HepG2 (cell line): ENCODE data around the gene TMCO6. TPM values are rescaled to one million over a fixed set of nuclear protein-coding genes. Genes with fewer than 3 reads are reported as not detected.
A peak's percentile ranks its signal among the peaks of the same experiment; 100 is the strongest.

Experiments
- BRCA1 ChIP-seq: sonication (generic); formaldehyde crosslinking; IDR thresholded peaks from 2 replicates; pipeline ENCODE4 v1.4.0; 2020; ENCODE audit warnings: missing genetic modification reagents
- CREB1 ChIP-seq, 2 experiments: fragments of 450-650 bp in 1 of 2; IDR thresholded peaks; 2 replicates each; pipeline ENCODE4 v1.6.1; 2016 to 2017; ENCODE audit warnings: control low read depth in 1 of 2, mild to moderate bottlenecking in 1 of 2, missing compliant biosample characterization in 1 of 2, missing genetic modification characterization in 1 of 2
- ERF ChIP-seq: IDR thresholded peaks from 2 replicates; pipeline ENCODE4 v1.6.1; 2018; ENCODE audit warnings: missing biosample characterization, missing genetic modification reagents
- FOSL1 ChIP-seq: sonication (generic); formaldehyde crosslinking; IDR thresholded peaks from 2 replicates; pipeline ENCODE4 v1.9.0; 2021; ENCODE audit warnings: missing genetic modification reagents, borderline replicate concordance
- GABPB1 ChIP-seq: IDR thresholded peaks from 2 replicates; pipeline ENCODE4 v1.6.1; 2016; ENCODE audit warnings: mild to moderate bottlenecking, missing genetic modification reagents, moderate library complexity, missing compliant biosample characterization
- GFI1 ChIP-seq: sonication (generic); formaldehyde crosslinking; IDR thresholded peaks from 2 replicates; pipeline ENCODE4 v1.5.0; 2020; ENCODE audit warnings: missing genetic modification reagents, mild to moderate bottlenecking, borderline replicate concordance
- HOXA9 ChIP-seq: sonication (generic); formaldehyde crosslinking; IDR thresholded peaks from 2 replicates; pipeline ENCODE4 v1.8.1; 2022; ENCODE audit warnings: missing genetic modification reagents, mild to moderate bottlenecking, moderate library complexity, borderline replicate concordance
- IRF2 ChIP-seq: IDR thresholded peaks from 2 replicates; pipeline ENCODE4 v1.6.1; 2018; ENCODE audit warnings: missing genetic modification reagents, missing compliant biosample characterization
- LCORL ChIP-seq, 2 experiments: fragments of 450-650 bp in 1 of 2; sonication (generic) in 1 of 2; formaldehyde crosslinking in 1 of 2; IDR thresholded peaks; 2 replicates each; pipeline versions ENCODE4 v1.5.0 to v1.6.1; 2017 to 2020; ENCODE audit warnings: antibody characterized with exemption in 1 of 2, missing genetic modification reagents in 1 of 2
- MED13 ChIP-seq: sonication (generic); formaldehyde crosslinking; IDR thresholded peaks from 2 replicates; pipeline ENCODE4 v1.5.0; 2020; ENCODE audit warnings: missing genetic modification reagents
- SETDB1 ChIP-seq: sonication (generic); formaldehyde crosslinking; IDR thresholded peaks from 2 replicates; pipeline ENCODE4 v1.5.1; 2020; ENCODE audit warnings: missing genetic modification reagents, mild to moderate bottlenecking, borderline replicate concordance
- YY1 ChIP-seq: IDR thresholded peaks from 2 replicates; pipeline ENCODE4 v1.6.1; 2011; ENCODE audit warnings: low read length, low read depth, moderate library complexity, mild to moderate bottlenecking; ENCODE audit not compliant: insufficient read depth, insufficient replicate concordance
- ZBTB1 ChIP-seq: sonication (generic); formaldehyde crosslinking; IDR thresholded peaks from 2 replicates; pipeline ENCODE4 v1.4.0; 2020; ENCODE audit warnings: missing genetic modification reagents, borderline replicate concordance
- ZBTB8A ChIP-seq: sonication (generic); formaldehyde crosslinking; IDR thresholded peaks from 2 replicates; pipeline ENCODE4 v1.4.0; 2020; ENCODE audit warnings: mild to moderate bottlenecking, low read depth, missing genetic modification reagents, borderline replicate concordance
- ZKSCAN1 ChIP-seq: fragments of 150-350 bp; IDR thresholded peaks from 2 replicates; pipeline ENCODE4 v1.6.1; 2014; ENCODE audit warnings: low read length
- ZNF337 ChIP-seq: sonication (generic); formaldehyde crosslinking; IDR thresholded peaks from 2 replicates; pipeline ENCODE4 v1.5.1; 2020; ENCODE audit warnings: missing genetic modification reagents, low read depth, mild to moderate bottlenecking, borderline replicate concordance
- ZNF713 ChIP-seq: sonication (generic); formaldehyde crosslinking; IDR thresholded peaks from 2 replicates; pipeline ENCODE4 v1.4.0; 2020; ENCODE audit warnings: mild to moderate bottlenecking, missing genetic modification reagents
- ZNF737 ChIP-seq: sonication (generic); formaldehyde crosslinking; IDR thresholded peaks from 2 replicates; pipeline ENCODE4 v1.5.0; 2020; ENCODE audit warnings: missing genetic modification reagents, mild to moderate bottlenecking, borderline replicate concordance
- ZNF878 ChIP-seq: sonication (generic); formaldehyde crosslinking; IDR thresholded peaks from 2 replicates; pipeline ENCODE4 v1.8.1; 2023; ENCODE audit warnings: mild to moderate bottlenecking, missing genetic modification reagents, moderate library complexity
- polyA plus RNA-seq, 8 experiments: library from polyadenylated mRNA; depleted of rRNA in 3 of 8; stranded (reverse) in 7 of 8; unstranded in 1 of 8; fragments of >200 nt; fragmentation: Illumina TruSeq in 4 of 8; extraction: Trizol in 4 of 8; gene quantifications; 2 replicates each; pipeline versions ENCODE4 v1.2.1 to v1.2.3, GENCODE V29; 2011 to 2016; ENCODE audit warnings: low read depth in 4 of 8, missing spikeins in 1 of 8, mixed read lengths in 1 of 8; ENCODE audit not compliant: insufficient read depth in 1 of 8
- total RNA-seq, 5 experiments: library from RNA; depleted of rRNA; stranded (reverse); fragments of >200 nt; fragmentation: Illumina TruSeq; extraction: Trizol; gene quantifications; 2 replicates each; pipeline ENCODE4 v1.2.3, GENCODE V29; 2016; ENCODE audit warnings: low read depth in 1 of 5
- TF ChIP-seq, protein P1 (sequence below): sonication (generic); formaldehyde crosslinking; IDR thresholded peaks from 2 replicates; pipeline ENCODE4 v1.4.0; 2020; ENCODE audit warnings: missing genetic modification reagents
- TF ChIP-seq, protein P2 (sequence below): sonication (generic); formaldehyde crosslinking; IDR thresholded peaks from 2 replicates; pipeline ENCODE4 v1.4.0; 2020; ENCODE audit warnings: missing genetic modification reagents
- TF ChIP-seq, protein P3 (sequence below): IDR thresholded peaks from 2 replicates; pipeline ENCODE4 v1.6.1; 2012; ENCODE audit warnings: inconsistent platforms
- TF ChIP-seq, protein P4 (sequence below): fragments of 450-650 bp; IDR thresholded peaks from 2 replicates; pipeline ENCODE4 v1.6.1; 2017

Gene TMCO6
- total and polyA plus RNA-seq, 2 of the 13 experiments (the other 11 are each of a cell fraction or from before 2014, with no cell fraction given) = 16.6 to 28.2 TPM

DNA sequence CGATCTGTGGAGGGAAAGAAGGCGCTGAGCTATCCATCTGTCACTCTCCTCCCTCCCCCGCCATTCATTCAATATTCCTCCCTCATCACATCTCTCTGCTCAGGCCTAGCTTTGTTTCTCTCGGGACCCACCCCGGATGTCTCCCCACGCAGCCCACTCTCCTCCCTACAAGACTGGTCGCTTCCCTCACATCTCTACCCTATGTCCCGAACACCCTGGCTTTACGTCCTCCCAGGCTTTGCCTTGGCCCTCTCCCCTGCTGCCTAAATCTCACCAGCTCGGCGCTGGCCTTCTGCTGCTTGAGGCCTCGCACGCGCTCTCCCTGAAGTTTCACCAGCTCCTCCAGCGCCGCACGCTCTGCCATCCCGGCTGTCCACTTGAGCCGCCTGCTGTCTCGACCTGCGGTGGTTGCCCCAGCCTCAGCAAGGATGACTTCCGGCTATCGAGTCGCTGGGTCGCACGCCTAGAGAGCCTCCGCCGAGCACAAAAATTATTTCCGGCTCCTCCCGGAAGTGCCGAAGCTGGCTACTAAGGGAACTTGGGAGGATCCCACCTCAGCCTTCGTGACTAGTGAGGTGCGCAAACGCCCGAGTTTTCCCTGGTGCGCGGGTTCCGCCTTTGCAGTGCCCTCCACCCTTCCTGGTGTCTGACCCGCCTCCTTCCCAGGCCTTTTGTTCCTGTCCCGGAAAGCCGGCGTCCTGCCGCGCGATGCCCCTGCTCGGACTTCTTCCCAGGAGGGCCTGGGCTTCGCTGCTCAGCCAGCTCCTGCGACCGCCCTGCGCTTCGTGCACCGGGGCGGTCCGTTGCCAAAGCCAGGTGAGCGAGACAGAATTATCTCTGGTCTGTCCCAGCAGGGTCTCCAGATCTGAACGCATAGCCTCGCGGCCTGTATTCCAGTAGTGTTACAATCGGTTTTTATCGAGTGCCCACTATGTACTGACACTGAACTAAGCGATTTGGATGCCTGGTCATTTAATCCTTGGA, 52.0 kb downstream of the TMCO6 start, which contains the start of the genes HARS1 and HARS2 (continued):
- TF ChIP-seq, protein P1, sequence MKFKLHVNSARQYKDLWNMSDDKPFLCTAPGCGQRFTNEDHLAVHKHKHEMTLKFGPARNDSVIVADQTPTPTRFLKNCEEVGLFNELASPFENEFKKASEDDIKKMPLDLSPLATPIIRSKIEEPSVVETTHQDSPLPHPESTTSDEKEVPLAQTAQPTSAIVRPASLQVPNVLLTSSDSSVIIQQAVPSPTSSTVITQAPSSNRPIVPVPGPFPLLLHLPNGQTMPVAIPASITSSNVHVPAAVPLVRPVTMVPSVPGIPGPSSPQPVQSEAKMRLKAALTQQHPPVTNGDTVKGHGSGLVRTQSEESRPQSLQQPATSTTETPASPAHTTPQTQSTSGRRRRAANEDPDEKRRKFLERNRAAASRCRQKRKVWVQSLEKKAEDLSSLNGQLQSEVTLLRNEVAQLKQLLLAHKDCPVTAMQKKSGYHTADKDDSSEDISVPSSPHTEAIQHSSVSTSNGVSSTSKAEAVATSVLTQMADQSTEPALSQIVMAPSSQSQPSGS = no peak; the same call in none of the 2 replicates
- TF ChIP-seq GFI1 (CRISPR knock-in tag) = no peak
- TF ChIP-seq ZBTB8A (CRISPR knock-in tag) = no peak
- TF ChIP-seq ZNF337 (CRISPR knock-in tag) = no peak
- TF ChIP-seq ZBTB1 = no peak
- TF ChIP-seq, protein P2, sequence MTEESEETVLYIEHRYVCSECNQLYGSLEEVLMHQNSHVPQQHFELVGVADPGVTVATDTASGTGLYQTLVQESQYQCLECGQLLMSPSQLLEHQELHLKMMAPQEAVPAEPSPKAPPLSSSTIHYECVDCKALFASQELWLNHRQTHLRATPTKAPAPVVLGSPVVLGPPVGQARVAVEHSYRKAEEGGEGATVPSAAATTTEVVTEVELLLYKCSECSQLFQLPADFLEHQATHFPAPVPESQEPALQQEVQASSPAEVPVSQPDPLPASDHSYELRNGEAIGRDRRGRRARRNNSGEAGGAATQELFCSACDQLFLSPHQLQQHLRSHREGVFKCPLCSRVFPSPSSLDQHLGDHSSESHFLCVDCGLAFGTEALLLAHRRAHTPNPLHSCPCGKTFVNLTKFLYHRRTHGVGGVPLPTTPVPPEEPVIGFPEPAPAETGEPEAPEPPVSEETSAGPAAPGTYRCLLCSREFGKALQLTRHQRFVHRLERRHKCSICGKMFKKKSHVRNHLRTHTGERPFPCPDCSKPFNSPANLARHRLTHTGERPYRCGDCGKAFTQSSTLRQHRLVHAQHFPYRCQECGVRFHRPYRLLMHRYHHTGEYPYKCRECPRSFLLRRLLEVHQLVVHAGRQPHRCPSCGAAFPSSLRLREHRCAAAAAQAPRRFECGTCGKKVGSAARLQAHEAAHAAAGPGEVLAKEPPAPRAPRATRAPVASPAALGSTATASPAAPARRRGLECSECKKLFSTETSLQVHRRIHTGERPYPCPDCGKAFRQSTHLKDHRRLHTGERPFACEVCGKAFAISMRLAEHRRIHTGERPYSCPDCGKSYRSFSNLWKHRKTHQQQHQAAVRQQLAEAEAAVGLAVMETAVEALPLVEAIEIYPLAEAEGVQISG (CRISPR knock-in tag) = peak; percentile 100
- peak; percentile 91; the same call in 1 of the 2 replicates for TF ChIP-seq ZNF737 (CRISPR knock-in tag)
- peak; percentile 18; the same call in 1 of the 2 replicates for TF ChIP-seq CREB1 (IDR thresholded peaks at IDR 0.05)
- peak; percentile 74; the same call in 1 of the 2 replicates for TF ChIP-seq CREB1 (CRISPR knock-in tag; IDR thresholded peaks at IDR 0.05)
- no peak for TF ChIP-seq ZNF878 (CRISPR knock-in tag)
- no peak for TF ChIP-seq HOXA9 (CRISPR knock-in tag)
- TF ChIP-seq, protein P3, sequence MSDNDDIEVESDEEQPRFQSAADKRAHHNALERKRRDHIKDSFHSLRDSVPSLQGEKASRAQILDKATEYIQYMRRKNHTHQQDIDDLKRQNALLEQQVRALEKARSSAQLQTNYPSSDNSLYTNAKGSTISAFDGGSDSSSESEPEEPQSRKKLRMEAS = peak; percentile 85
- TF ChIP-seq FOSL1 (CRISPR knock-in tag) = no peak
- no peak for TF ChIP-seq SETDB1 (CRISPR knock-in tag)
- TF ChIP-seq ERF (CRISPR knock-in tag) = peak; percentile 91; the same call in 1 of the 2 replicates
- TF ChIP-seq LCORL (IDR thresholded peaks at IDR 0.05) = peak; percentile 62; the same call in 1 of the 2 replicates
- TF ChIP-seq LCORL (CRISPR knock-in tag; IDR thresholded peaks at IDR 0.05) = peak; percentile 42; the same call in 1 of the 2 replicates
- TF ChIP-seq BRCA1 (CRISPR knock-in tag) = peak; percentile 64; the same call in 1 of the 2 replicates
- no peak for TF ChIP-seq ZKSCAN1
- TF ChIP-seq, protein P4, sequence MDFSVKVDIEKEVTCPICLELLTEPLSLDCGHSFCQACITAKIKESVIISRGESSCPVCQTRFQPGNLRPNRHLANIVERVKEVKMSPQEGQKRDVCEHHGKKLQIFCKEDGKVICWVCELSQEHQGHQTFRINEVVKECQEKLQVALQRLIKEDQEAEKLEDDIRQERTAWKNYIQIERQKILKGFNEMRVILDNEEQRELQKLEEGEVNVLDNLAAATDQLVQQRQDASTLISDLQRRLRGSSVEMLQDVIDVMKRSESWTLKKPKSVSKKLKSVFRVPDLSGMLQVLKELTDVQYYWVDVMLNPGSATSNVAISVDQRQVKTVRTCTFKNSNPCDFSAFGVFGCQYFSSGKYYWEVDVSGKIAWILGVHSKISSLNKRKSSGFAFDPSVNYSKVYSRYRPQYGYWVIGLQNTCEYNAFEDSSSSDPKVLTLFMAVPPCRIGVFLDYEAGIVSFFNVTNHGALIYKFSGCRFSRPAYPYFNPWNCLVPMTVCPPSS = no peak
- TF ChIP-seq MED13 (CRISPR knock-in tag) = 0 out of 2 replicates have a peak, but pooled peaks have one; percentile 48
- TF ChIP-seq GABPB1 (CRISPR knock-in tag) = peak; percentile 99
- TF ChIP-seq ZNF713 (CRISPR knock-in tag) = no peak
- peak; percentile 54 for TF ChIP-seq IRF2
- TF ChIP-seq YY1 = peak; percentile 72
